HG02623 (cell line): ENCODE results near the gene KRT27.
"Not testable (repeated sequence)": the region's sequence is repeated elsewhere in the genome, so short reads cannot be mapped to it uniquely, and the experiment has no call there.

Experiments
- ATAC-seq: cut with Tn5 transposase; IDR thresholded peaks from one replicate; pipeline ENCODE4 v1.9.1; 2021; ENCODE audit warnings: moderate library complexity; ENCODE audit not compliant: unreplicated experiment

Gene KRT27

GRCh38 chr17:40760105-40761016 lies 22.0 kb downstream of the KRT27 start:
- ATAC-seq, result no peak

- ATAC-seq, result no peak
Observed at GRCh38 chr17:40755231-40755630, 27.1 kb downstream of the KRT27 start, which contains the start of gene KRT25. Gene KRT25, minus strand, starts transcription at chr17:40755331. Its CDS starts 60 bp downstream, at chr17:40755271.

GRCh38 chr17:40753804-40754203 lies 28.5 kb downstream of the KRT27 start:
- ATAC-seq, result no peak

- ATAC-seq, result no peak
Observed at GRCh38 chr17:40751065-40751464, 31.3 kb downstream of the KRT27 start.

GRCh38 chr17:40750391-40750790 lies 32.0 kb downstream of the KRT27 start:
- ATAC-seq, result no peak

- ATAC-seq, result not testable (repeated sequence)
Observed at GRCh38 chr17:40748666-40749065, 33.7 kb downstream of the KRT27 start.

GRCh38 chr17:40738553-40738952 lies 43.8 kb downstream of the KRT27 start:
- no peak for ATAC-seq

- ATAC-seq, result no peak
Observed at GRCh38 chr17:40735016-40735415, 47.3 kb downstream of the KRT27 start.

GRCh38 chr17:40734018-40734417 lies 48.3 kb downstream of the KRT27 start:
- no peak for ATAC-seq

- ATAC-seq, result no peak
Observed at GRCh38 chr17:40730970-40731369, 51.4 kb downstream of the KRT27 start.

- ATAC-seq, result no peak
Observed at GRCh38 chr17:40727447-40728231, 54.7 kb downstream of the KRT27 start.

GRCh38 chr17:40726919-40727318 lies 55.4 kb downstream of the KRT27 start:
- ATAC-seq, result no peak
